GM15510 (cell line): ENCODE results near the gene CEACAM21.

Source experiments
- POLR2A ChIP-seq: IDR thresholded peaks from 3 replicates; pipeline ENCODE4 v1.6.1; 2011; ENCODE audit warnings: borderline replicate concordance; ENCODE audit not compliant: insufficient read length; ENCODE audit errors: extremely low read depth

CEACAM21 gene

GRCh38 chr19:41575998-41576397 lies at the start of gene CEACAM21:
CEACAM21 (plus strand) TSS chr19:41576166; CDS start chr19:41576275, 109 bp downstream.
- peak; percentile 35 for TF ChIP-seq POLR2A

- no peak for TF ChIP-seq POLR2A
Measured at GRCh38 chr19:41527089-41527488, 48.9 kb upstream of the CEACAM21 start.

GRCh38 chr19:41528106-41528505 lies 47.9 kb upstream of the CEACAM21 start:
- TF ChIP-seq POLR2A, result no peak

- peak; percentile 13 for TF ChIP-seq POLR2A
Measured at GRCh38 chr19:41529484-41530183, 46.3 kb upstream of the CEACAM21 start.

- TF ChIP-seq POLR2A, result no peak
Measured at GRCh38 chr19:41530184-41530534, 45.8 kb upstream of the CEACAM21 start.

GRCh38 chr19:41530761-41531301 lies 45.1 kb upstream of the CEACAM21 start:
- no peak for TF ChIP-seq POLR2A

GRCh38 chr19:41531438-41532311 lies 44.3 kb upstream of the CEACAM21 start:
- TF ChIP-seq POLR2A, result peak; percentile 65

GRCh38 chr19:41532526-41532925 lies 43.4 kb upstream of the CEACAM21 start:
- TF ChIP-seq POLR2A, result no peak

- no peak for TF ChIP-seq POLR2A
Measured at GRCh38 chr19:41533671-41534215, 42.2 kb upstream of the CEACAM21 start.

GRCh38 chr19:41535029-41535622 lies 40.8 kb upstream of the CEACAM21 start:
- TF ChIP-seq POLR2A, result peak; percentile 43

GRCh38 chr19:41537789-41538188 lies 38.2 kb upstream of the CEACAM21 start:
- no peak for TF ChIP-seq POLR2A

GRCh38 chr19:41540041-41540695 lies 35.8 kb upstream of the CEACAM21 start:
- no peak for TF ChIP-seq POLR2A

- no peak for TF ChIP-seq POLR2A
Measured at GRCh38 chr19:41541990-41542584, 33.9 kb upstream of the CEACAM21 start.

GRCh38 chr19:41542622-41543021 lies 33.3 kb upstream of the CEACAM21 start:
- no peak for TF ChIP-seq POLR2A
